Measurements from ENCODE around the gene CD2BP2. TPM values are rescaled to one million over a fixed set of nuclear protein-coding genes. Genes with fewer than 3 reads are reported as not detected.
"Not testable (repeated sequence)": the region's sequence is repeated elsewhere in the genome, so short reads cannot be mapped to it uniquely, and the experiment has no call there.

Gene CD2BP2
- total and polyA plus RNA-seq, 8 donors, result 42.9 to 59.1 (median 52.7) TPM

DNA sequence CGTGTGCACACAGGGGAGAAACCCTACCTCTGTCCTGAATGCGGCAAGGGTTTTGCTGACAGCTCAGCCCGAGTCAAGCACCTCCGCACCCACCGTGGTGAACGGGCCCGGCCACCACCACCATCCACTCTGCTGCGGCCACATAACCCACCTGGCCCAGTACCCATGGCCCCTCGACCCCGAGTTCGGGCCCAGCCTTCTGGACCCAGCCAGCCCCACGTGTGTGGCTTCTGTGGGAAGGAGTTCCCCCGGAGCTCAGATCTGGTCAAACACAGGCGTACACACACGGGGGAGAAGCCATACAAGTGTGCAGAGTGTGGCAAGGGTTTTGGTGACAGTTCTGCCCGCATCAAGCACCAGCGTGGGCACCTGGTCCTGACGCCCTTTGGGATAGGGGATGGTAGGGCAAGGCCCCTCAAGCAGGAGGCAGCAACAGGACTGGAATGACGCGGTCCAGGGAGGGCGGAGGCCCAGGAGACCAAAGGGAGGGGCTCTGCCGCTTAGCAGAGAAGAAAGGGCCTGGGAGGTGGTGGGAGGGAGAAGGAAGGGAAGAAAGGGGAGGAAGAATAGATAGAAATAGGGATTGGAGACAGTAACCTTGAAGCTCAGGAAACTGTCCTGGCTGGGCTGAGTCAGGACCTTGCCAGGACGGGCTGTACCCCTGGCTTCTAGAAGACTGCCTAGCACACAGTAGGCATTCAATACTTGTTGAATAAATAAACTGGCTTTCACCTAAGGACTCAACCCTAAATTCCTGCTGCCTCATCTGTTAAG, 43.7 kb upstream of the CD2BP2 start:
- Histone ChIP-seq H3K4me3 (no peak overlapping the region), H3K4me1 (peaks cover 7 to 51% of the 10 kb centered on the region in 2 donors), H3K27me3 (no peaks in the 10 kb centered on the region), H3K36me3 (peaks cover 0 to 17% of the 10 kb centered on the region in 2 donors), H3K9me3 (no peaks in the 10 kb centered on the region), H3K27ac (peak overlapping the region in 1 of 2 donors; percentile 78)
- ATAC-seq (no peak), DNase-seq (no peak)
- TF ChIP-seq, protein P1, sequence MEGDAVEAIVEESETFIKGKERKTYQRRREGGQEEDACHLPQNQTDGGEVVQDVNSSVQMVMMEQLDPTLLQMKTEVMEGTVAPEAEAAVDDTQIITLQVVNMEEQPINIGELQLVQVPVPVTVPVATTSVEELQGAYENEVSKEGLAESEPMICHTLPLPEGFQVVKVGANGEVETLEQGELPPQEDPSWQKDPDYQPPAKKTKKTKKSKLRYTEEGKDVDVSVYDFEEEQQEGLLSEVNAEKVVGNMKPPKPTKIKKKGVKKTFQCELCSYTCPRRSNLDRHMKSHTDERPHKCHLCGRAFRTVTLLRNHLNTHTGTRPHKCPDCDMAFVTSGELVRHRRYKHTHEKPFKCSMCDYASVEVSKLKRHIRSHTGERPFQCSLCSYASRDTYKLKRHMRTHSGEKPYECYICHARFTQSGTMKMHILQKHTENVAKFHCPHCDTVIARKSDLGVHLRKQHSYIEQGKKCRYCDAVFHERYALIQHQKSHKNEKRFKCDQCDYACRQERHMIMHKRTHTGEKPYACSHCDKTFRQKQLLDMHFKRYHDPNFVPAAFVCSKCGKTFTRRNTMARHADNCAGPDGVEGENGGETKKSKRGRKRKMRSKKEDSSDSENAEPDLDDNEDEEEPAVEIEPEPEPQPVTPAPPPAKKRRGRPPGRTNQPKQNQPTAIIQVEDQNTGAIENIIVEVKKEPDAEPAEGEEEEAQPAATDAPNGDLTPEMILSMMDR (IDR thresholded peaks at IDR 0.05), result no peak
- intact Hi-C loops (cut with DNase I), result no loop called here

DNA sequence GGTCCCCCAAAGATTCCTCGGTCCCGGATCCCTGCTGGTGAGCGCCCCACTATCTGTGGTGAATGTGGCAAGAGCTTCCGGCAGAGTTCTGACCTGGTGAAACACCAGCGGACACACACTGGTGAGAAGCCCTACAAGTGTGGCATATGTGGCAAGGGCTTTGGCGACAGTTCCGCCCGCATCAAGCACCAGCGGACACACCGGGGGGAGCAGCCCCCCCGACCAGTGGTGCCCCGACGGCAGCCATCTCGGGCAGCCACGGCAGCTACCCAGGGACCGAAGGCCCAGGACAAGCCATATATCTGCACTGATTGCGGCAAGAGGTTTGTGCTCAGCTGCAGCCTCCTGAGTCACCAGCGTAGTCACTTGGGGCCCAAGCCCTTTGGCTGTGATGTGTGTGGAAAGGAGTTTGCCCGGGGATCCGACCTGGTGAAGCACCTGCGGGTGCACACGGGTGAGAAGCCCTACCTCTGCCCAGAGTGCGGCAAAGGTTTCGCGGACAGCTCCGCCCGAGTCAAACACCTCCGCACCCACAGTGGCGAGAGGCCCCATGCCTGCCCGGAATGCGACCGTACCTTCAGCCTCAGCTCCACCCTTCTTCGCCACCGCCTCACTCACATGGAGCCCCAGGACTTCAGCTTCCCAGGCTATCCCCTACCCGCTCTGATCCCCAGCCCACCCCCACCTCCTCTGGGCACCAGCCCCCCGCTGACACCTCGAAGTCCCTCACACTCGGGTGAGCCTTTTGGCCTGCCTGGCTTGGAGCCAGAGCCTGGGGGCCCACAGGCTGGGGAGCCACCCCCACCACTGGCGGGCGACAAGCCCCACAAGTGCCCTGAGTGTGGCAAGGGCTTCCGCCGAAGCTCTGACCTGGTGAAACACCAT, 42.9 kb upstream of the CD2BP2 start:
- intact Hi-C loops (cut with DNase I), result no loop called here
- H3K27ac ChIP-seq, result no peak overlapping the region
- DNase-seq (no peak), ATAC-seq (no peak)
- H3K9me3 ChIP-seq, result no peaks in the 10 kb centered on the region
- TF ChIP-seq, protein P1 (IDR thresholded peaks at IDR 0.05), result no peak
- no peak overlapping the region for H3K4me3 ChIP-seq
- H3K27me3 ChIP-seq, result no peaks in the 10 kb centered on the region
- peaks cover 7 to 51% of the 10 kb centered on the region in 2 donors for H3K4me1 ChIP-seq
- peaks cover 0 to 17% of the 10 kb centered on the region in 2 donors for H3K36me3 ChIP-seq

DNA sequence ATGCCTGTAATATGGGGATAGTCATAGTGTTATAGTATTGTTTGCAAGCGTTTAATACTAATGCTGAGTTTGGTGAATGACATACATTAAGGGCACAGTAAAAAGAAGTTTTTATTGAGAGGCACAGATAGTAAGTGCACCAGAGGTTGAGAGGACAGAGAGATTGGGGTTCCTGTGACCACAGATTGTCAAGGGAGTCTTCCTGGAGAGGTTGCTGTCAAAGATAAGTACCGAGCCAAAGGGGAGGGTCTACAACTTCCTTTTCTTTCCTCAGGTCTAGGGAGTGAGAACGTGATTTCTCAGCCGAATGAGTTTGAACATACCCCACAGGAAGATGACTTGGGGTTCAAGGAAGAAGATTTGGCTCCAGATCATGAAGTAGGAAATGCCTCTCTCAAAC, 41.9 kb upstream of the CD2BP2 start:
- Histone ChIP-seq H3K36me3 (peaks cover 0 to 17% of the 10 kb centered on the region in 2 donors), H3K4me3 (no peak overlapping the region), H3K27ac (no peak overlapping the region), H3K9me3 (no peaks in the 10 kb centered on the region), H3K4me1 (peaks cover 7 to 51% of the 10 kb centered on the region in 2 donors), H3K27me3 (no peaks in the 10 kb centered on the region)
- ATAC-seq (no peak), DNase-seq (no peak)
- TF ChIP-seq, protein P1 (IDR thresholded peaks at IDR 0.05), result no peak
- intact Hi-C loops (cut with DNase I), result no loop called here

DNA sequence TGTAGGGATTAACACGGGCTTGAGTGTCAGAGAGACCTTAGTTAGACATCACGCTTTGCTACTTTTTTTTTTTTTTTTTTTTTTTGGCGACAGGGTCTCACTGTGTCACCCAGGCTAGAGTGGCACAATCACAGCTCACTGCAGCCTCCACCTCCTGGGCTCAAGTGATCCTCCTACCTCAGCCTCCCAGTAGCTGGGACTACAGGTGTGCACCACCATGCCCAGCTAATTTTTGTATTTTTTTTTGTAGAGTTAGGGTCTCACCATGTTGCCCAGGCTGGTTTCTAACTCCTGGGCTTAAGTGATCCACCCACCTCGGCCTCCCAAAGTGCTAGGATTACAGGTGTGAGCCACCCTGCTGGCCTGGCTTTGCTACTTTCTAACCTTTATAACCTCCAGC, 41.5 kb upstream of the CD2BP2 start:
- ATAC-seq; H3K27me3 ChIP-seq; H3K27ac ChIP-seq; intact Hi-C loops (cut with DNase I); H3K9me3 ChIP-seq; DNase-seq: not testable (repeated sequence)
- H3K4me3 ChIP-seq, result peak overlapping the region in 1 of 2 donors; percentile 78
- peaks cover 0 to 17% of the 10 kb centered on the region in 2 donors for H3K36me3 ChIP-seq
- H3K4me1 ChIP-seq, result peaks cover 7 to 51% of the 10 kb centered on the region in 2 donors

DNA sequence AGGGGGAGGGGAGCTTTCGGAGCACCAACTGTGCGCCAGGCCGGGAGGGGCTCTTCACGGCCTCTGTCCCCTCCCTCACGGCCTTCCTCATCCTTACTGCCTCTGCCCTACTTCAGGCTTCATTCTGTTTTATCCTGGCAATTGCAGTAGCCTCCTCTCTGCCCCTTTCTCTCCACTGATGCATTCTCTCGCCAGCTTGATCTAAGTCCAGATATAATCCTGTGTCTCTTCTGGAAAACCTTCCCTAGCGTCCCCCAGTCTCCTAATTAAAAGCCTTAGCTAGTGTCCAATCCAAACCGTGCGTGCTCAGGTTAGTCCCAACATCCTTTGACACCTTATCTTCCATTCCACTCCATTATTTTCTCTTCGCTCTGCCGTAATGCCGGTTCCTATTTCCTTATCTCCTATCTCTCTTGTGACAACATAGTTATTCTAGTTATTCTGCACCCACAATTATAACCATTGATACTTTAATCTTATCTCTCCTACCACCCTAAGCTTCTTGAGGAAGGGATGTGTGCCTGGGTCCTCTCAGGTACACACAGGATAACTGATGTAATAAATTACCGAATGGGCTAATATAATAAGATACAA, 41.0 kb upstream of the CD2BP2 start:
- Histone ChIP-seq H3K27me3 (no peaks in the 10 kb centered on the region), H3K4me3 (peak overlapping the region; percentile 74 to 78), H3K36me3 (peaks cover 0 to 17% of the 10 kb centered on the region in 2 donors), H3K4me1 (peaks cover 7 to 48% of the 10 kb centered on the region in 2 donors), H3K27ac (peak overlapping the region; percentile 75 to 76), H3K9me3 (no peaks in the 10 kb centered on the region)
- DNase-seq (no peak), ATAC-seq (no peak)
- intact Hi-C loops (cut with DNase I), result no loop called here
- TF ChIP-seq, protein P1 (IDR thresholded peaks at IDR 0.05), result no peak

Data from left lung (tissue), 10 donors.